GM19463 (cell line): ENCODE data around the gene CCNB3.
"Not testable (repeated sequence)": the region's sequence is repeated elsewhere in the genome, so short reads cannot be mapped to it uniquely, and the experiment has no call there.

Source experiments
- ATAC-seq: cut with Tn5 transposase; IDR thresholded peaks from one replicate; pipeline ENCODE4 v1.9.1; 2021; ENCODE audit warnings: mild to moderate bottlenecking, moderate library complexity; ENCODE audit not compliant: unreplicated experiment

Gene CCNB3, protein sequence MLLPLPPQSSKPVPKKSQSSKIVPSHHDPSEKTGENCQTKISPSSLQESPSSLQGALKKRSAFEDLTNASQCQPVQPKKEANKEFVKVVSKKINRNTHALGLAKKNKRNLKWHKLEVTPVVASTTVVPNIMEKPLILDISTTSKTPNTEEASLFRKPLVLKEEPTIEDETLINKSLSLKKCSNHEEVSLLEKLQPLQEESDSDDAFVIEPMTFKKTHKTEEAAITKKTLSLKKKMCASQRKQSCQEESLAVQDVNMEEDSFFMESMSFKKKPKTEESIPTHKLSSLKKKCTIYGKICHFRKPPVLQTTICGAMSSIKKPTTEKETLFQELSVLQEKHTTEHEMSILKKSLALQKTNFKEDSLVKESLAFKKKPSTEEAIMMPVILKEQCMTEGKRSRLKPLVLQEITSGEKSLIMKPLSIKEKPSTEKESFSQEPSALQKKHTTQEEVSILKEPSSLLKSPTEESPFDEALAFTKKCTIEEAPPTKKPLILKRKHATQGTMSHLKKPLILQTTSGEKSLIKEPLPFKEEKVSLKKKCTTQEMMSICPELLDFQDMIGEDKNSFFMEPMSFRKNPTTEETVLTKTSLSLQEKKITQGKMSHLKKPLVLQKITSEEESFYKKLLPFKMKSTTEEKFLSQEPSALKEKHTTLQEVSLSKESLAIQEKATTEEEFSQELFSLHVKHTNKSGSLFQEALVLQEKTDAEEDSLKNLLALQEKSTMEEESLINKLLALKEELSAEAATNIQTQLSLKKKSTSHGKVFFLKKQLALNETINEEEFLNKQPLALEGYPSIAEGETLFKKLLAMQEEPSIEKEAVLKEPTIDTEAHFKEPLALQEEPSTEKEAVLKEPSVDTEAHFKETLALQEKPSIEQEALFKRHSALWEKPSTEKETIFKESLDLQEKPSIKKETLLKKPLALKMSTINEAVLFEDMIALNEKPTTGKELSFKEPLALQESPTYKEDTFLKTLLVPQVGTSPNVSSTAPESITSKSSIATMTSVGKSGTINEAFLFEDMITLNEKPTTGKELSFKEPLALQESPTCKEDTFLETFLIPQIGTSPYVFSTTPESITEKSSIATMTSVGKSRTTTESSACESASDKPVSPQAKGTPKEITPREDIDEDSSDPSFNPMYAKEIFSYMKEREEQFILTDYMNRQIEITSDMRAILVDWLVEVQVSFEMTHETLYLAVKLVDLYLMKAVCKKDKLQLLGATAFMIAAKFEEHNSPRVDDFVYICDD (N-terminal part only)

DNA sequence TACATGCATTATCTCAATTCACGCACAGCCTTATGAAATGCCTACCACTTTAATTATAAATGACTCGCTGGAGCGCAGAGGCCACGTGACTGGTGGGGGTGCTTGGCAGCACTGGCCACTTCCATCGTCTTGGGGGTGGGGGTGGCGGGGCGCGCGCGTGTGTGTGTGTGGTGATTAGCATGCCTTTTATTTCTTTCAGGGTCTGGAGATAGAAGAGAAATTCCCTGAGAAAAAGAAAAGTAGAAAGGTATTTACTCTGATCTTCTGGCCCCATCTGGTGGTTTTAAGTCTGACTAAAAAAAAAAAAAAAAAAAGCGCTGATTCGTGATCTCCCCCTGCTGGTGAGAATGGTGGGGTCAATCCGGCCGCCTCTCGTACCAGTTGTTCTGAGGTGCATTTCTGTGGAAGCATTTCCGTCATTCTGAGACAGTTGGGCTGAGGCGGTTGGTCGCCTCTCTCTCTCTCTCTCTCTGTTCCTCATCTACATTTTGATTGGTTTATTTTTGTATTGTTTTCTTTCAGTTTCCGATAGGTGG is at the start of gene CCNB3:
Gene CCNB3, plus strand, starts transcription at position 402 of the 536 bp plus-strand sequence. CDS start 80,399 bp downstream, outside the sequence.
- ATAC-seq: peak; percentile 97

GRCh38 chrX:50157545-50158135 is 46.9 kb upstream of the CCNB3 start:
- ATAC-seq: no peak

- ATAC-seq: no peak
Observed at GRCh38 chrX:50158593-50158992, 46.0 kb upstream of the CCNB3 start.

DNA sequence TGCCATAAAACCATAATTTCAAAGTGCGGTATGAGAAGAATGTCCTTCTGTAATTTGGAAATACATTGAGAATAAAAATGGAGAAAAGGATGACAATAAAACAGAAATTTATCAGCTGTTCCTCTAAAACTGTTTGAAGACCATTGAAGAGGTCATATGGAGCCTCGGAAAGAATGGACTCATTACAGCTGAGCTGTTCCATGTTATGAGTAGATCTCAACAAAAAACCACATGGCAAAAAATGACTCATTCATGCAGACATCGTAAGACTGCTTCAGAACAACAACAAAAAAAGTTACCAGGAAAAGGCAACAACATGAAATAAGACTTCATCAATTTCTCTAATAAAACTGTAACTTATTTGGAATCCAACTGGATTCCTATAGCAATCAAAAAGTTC is 43.4 kb upstream of the CCNB3 start:
- no peak for ATAC-seq

- ATAC-seq: no peak
Observed at GRCh38 chrX:50165727-50166126, 38.8 kb upstream of the CCNB3 start.

DNA sequence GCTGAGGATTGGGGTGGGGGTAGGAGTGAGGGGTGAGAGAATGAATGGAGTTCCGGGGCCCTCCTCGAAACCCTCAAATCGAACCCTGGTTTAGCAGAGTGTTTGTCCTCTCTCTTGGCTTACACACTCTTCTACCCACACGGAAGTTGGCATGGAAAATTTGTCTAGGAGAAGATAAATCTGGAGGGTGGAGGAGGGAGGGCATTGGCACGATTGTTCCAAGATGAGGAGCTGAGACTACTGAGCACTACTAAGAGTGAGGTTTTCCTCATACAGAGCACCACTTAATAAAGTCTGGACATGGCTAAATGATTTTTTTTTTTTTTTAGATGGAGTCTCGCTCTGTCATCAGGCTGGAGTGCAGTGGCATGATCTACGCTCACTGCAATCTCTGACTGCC is 37.2 kb upstream of the CCNB3 start:
- no peak for ATAC-seq

- ATAC-seq: peak; percentile 65
Observed at GRCh38 chrX:50168241-50168687, 36.3 kb upstream of the CCNB3 start.

GRCh38 chrX:50169717-50170116 is 34.8 kb upstream of the CCNB3 start:
- no peak for ATAC-seq

GRCh38 chrX:50180073-50180940 is 24.3 kb upstream of the CCNB3 start:
- ATAC-seq: no peak

- no peak for ATAC-seq
Observed at GRCh38 chrX:50183891-50184290, 20.7 kb upstream of the CCNB3 start.

DNA sequence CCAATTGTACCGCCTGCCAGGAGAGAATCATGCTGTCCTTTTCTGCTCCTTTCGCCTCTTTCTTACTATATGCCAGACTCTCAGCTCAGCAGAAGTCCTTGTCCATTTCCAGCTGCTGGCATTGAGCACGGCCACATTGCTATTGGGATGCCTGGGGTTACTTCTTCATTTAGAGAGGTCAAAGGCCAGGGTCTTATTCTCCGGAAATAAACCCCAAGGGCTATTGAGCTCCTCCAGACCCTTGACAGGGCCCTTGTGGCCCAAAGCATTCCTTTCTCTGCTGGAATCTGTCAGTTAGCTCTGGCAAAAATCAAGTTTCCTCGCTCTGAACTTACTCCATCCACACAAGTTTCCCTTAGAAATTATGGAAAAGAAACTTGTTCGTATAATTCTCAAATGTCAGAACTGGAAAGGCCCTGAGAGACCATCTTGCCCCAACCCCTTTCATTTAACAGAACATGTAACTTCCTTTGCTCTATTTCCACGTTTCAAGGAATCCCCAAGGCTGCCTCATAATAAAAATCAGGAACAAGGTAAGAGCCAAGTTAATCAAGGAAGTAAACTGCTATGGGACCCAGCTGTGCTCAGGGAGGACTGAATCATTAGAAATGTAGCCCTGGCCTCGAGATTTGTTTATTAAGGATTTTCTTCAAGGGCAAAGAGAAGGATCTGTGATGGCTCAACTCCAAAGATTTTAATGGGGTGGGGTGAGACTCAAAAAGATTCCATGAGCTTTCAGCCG is 15.5 kb upstream of the CCNB3 start:
- no peak for ATAC-seq

DNA sequence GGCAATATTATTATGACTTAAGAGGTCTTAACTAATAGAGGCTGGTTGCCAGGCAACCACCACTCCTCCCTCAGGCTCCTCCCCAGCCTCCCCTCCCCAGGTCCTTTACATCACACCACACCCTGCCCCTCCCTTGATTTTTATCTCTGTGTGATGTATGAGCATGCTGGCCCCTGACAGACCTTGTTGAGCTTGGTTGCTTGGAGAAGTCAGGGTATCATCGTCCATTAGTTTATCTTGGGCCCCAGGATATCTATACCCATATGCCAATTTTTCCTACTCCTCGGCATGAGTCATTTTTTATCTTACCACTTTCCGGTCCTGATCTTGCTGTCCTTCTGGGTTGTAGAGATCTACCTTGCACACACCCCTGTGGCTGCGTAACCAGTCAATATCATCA is 6.2 kb upstream of the CCNB3 start:
- ATAC-seq: no peak

DNA sequence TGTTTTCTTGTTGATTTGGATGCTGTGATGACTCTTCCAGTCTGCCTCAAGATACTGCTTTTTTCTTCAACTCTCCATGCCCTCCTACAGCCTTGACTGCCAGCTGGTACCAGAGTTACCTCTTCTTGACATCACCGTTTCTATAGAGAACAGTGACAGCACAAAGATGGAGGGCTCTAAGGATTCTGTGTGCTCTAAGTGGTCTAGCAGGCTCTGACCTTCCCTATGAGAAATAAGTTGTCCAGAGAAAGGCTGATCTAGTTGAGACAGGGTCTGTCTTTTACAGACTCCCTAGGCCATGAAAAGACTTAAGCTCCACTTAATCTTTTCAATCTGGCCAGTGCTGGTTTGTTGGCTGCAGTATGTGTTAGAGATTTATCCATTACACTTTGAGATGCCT is 3.7 kb upstream of the CCNB3 start, which contains the start of gene AKAP4:
Gene AKAP4, minus strand, starts transcription at position 101 of the 400 bp plus-strand sequence. CDS start 118 bp downstream, outside the sequence.
- no peak for ATAC-seq

DNA sequence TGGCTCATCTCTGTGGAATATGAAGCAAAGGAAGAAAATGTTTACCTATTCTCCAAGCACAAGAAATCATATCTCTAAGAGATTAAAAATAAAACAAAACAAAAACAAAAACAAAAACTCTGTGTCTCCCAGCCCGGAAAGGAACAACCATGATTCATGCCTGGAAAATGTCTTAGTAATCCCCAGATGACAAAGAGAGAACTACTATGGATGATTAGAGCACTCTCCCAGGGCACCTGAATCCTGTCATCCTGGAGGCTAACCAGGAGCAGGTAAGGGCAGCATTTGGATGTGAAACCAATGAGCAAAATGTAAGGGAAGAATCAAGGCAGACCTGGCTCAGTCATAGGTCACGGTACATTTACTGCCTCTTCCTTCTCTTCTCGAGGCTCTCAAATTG is 2.0 kb upstream of the CCNB3 start:
- no peak for ATAC-seq

DNA sequence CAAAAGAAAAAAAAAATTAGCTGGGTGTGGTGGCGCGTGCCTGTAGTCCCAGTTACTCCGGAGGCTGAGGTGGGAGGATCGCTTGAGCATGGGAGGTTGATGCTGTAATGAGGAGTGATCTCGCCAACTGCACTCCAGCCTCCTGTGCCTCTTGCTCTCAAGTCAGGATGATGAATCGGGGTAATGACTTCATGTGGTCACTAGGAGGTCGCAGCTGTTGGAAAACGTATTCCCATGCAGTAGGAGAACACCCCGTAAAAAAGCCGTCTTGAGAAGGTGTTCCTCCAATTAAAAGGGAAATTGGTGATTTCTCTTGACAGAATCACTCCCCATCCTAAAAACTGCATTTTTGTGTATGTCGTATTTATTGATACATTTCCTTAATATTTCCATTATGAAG is 2.2 kb downstream of the CCNB3 start:
- no peak for ATAC-seq

DNA sequence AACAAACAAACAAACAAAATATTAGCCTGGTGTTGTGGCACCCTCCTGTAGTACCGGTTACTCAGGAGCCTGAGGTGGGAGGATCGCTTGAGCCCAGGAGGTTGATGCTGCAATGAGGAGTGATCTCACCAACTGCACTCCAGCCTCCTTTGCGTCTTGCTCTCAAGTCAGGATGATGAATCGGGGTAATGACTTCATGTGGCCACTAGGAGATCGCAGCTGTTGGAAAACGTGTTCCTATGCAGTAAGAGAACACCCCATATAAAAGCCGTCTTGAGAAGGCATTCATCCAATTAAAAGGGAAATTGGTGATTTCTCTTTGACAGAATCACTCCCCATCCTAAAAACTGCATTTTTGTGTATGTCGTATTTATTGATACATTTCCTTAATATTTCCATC is 6.9 kb downstream of the CCNB3 start:
- peak; percentile 53 for ATAC-seq

GRCh38 chrX:50281253-50281652 is 76.7 kb downstream of the CCNB3 start:
- ATAC-seq: no peak

DNA sequence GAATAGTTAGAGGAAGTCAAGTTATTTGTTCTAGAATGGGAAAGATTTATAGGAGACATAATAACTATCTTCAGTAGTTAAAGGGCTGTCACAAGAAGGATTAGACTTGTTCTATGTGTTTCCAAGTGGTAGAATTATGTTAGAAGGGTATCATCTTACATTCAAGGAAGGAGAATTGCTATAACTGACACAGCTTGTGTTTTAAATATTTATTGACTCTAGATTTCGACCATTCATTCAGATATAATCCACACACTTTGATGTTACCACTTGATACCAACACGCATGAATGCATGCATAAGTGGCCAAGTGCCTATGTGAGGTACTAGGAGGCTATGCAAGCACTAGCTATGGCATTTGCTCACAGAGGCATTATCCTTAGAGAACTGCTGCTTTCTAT is 122.7 kb downstream of the CCNB3 start:
- no peak for ATAC-seq

- not testable (repeated sequence) for ATAC-seq
Observed at GRCh38 chrX:50332668-50333067, 128.1 kb downstream of the CCNB3 start.
